Liver (tissue), 9 donors: ENCODE measurements around the gene PELI2. TPM values are rescaled to one million over a fixed set of nuclear protein-coding genes. Genes with fewer than 3 reads are reported as not detected.

ENCODE experiments used
- DNase-seq: peaks from one replicate; pipeline ENCODE4 v3.0.0-alpha.2; 2017; ENCODE audit warnings: low spot score
- H3K27ac ChIP-seq, 2 donors: one replicate each; pipeline ENCODE4 v1.7.0; 2013; ENCODE audit warnings: inconsistent platforms in 2 of 2, low read length in 2 of 2, control low read depth in 1 of 2, low read depth in 1 of 2, mild to moderate bottlenecking in 1 of 2
- H3K27me3 ChIP-seq, 4 donors: one replicate each; pipeline versions ENCODE4 v1.6.1 to v1.7.0; 2013; ENCODE audit warnings: low read length in 3 of 4, inconsistent platforms in 1 of 4, mild to moderate bottlenecking in 1 of 4, moderate library complexity in 1 of 4; ENCODE audit not compliant: control insufficient read depth in 4 of 4, insufficient read depth in 4 of 4
- H3K36me3 ChIP-seq, 4 donors: one replicate each; pipeline versions ENCODE4 v1.6.1 to v1.7.0; 2013; ENCODE audit warnings: low read length in 3 of 4, mild to moderate bottlenecking in 3 of 4, low read depth in 1 of 4, moderate library complexity in 1 of 4; ENCODE audit not compliant: control insufficient read depth in 4 of 4, insufficient read depth in 3 of 4
- H3K4me1 ChIP-seq, 4 donors: one replicate each; pipeline versions ENCODE4 v1.6.1 to v1.7.0; 2013; ENCODE audit warnings: low read length in 3 of 4, mild to moderate bottlenecking in 3 of 4, moderate library complexity in 1 of 4; ENCODE audit not compliant: control insufficient read depth in 4 of 4, insufficient read depth in 4 of 4
- H3K4me3 ChIP-seq, 3 donors: one replicate each; pipeline versions ENCODE4 v1.6.1 to v1.7.0; 2013; ENCODE audit warnings: low read length in 3 of 3, control low read depth in 1 of 3, low read depth in 1 of 3, mild to moderate bottlenecking in 1 of 3
- H3K9ac ChIP-seq, 2 donors: one replicate each; pipeline ENCODE4 v1.7.0; 2013; ENCODE audit warnings: low read length in 2 of 2, mild to moderate bottlenecking in 2 of 2, moderate library complexity in 2 of 2, control low read depth in 1 of 2, low read depth in 1 of 2
- H3K9me3 ChIP-seq, 4 donors: one replicate each; pipeline versions ENCODE4 v1.6.1 to v1.7.0; 2013; ENCODE audit warnings: low read length in 3 of 4; ENCODE audit not compliant: control insufficient read depth in 4 of 4
- CTCF ChIP-seq: fragments of 150-350 bp; IDR thresholded peaks from 2 replicates; pipeline ENCODE4 v1.5.1; 2017; ENCODE audit warnings: improper control_type of control experiment, low read depth, low read length; ENCODE audit not compliant: missing input control
- EGR1 ChIP-seq, 2 donors: IDR thresholded peaks; 2 replicates each; pipeline ENCODE4 v1.6.1; 2016 to 2018; ENCODE audit warnings: antibody characterized with exemption in 2 of 2, low read depth in 2 of 2
- FOXA1 ChIP-seq: IDR thresholded peaks from 2 replicates; pipeline ENCODE4 v1.6.1; 2016; ENCODE audit warnings: antibody characterized with exemption
- FOXA2 ChIP-seq: IDR thresholded peaks from 2 replicates; pipeline ENCODE4 v1.6.1; 2016; ENCODE audit warnings: antibody characterized with exemption
- GABPA ChIP-seq, 2 donors: IDR thresholded peaks in 1 of 2; conservative IDR thresholded peaks in 1 of 2; 2 replicates each; pipeline ENCODE4 v1.6.1; 2016; ENCODE audit warnings: antibody characterized with exemption in 2 of 2, mild to moderate bottlenecking in 1 of 2, moderate library complexity in 1 of 2
- HNF4A ChIP-seq, 2 donors: conservative IDR thresholded peaks; 2 replicates each; pipeline ENCODE4 v1.6.1; 2016; ENCODE audit warnings: antibody characterized with exemption in 2 of 2, mild to moderate bottlenecking in 2 of 2
- HNF4G ChIP-seq: IDR thresholded peaks from 2 replicates; pipeline ENCODE4 v1.6.1; 2016; ENCODE audit warnings: antibody characterized with exemption
- JUND ChIP-seq, 2 donors: IDR thresholded peaks; 2 replicates each; pipeline ENCODE4 v1.6.1; 2016; ENCODE audit warnings: antibody characterized with exemption in 2 of 2
- MAX ChIP-seq: IDR thresholded peaks from 2 replicates; pipeline ENCODE4 v1.6.1; 2016; ENCODE audit warnings: antibody characterized with exemption
- NR2F2 ChIP-seq: IDR thresholded peaks from 2 replicates; pipeline ENCODE4 v1.6.1; 2016; ENCODE audit warnings: antibody characterized with exemption
- RAD21 ChIP-seq, 2 donors: IDR thresholded peaks; 2 replicates each; pipeline ENCODE4 v1.6.1; 2016; ENCODE audit warnings: antibody characterized with exemption in 2 of 2, mild to moderate bottlenecking in 2 of 2
- REST ChIP-seq: IDR thresholded peaks from 2 replicates; pipeline ENCODE4 v1.6.1; 2016; ENCODE audit warnings: antibody characterized with exemption, mild to moderate bottlenecking
- RXRA ChIP-seq, 2 donors: IDR thresholded peaks; 2 replicates each; pipeline ENCODE4 v1.6.1; 2017 to 2018; ENCODE audit warnings: antibody characterized with exemption in 2 of 2, mild to moderate bottlenecking in 1 of 2
- SP1 ChIP-seq: IDR thresholded peaks from 2 replicates; pipeline ENCODE4 v1.6.1; 2018; ENCODE audit warnings: antibody characterized with exemption, mild to moderate bottlenecking
- TAF1 ChIP-seq: conservative IDR thresholded peaks from 2 replicates; pipeline ENCODE4 v1.6.1; 2016; ENCODE audit warnings: antibody characterized with exemption, mild to moderate bottlenecking
- YY1 ChIP-seq: IDR thresholded peaks from 2 replicates; pipeline ENCODE4 v1.6.1; 2016; ENCODE audit warnings: antibody characterized with exemption, mild to moderate bottlenecking
- WGBS: extraction: QIAGEN DNeasy Blood & Tissue Kit; methylation state at CpG from one replicate; pipeline ENCODE4 v1.1.7; 2013; 5-methylcytosine and 5-hydroxymethylcytosine counted together
- polyA plus RNA-seq, 2 donors: library from polyadenylated mRNA; stranded (reverse) in 1 of 2; unstranded in 1 of 2; fragments of 200-250 nt in 1 of 2; fragments of >200 nt in 1 of 2; fragmentation: Nextera tagmentation in 1 of 2; extraction: Ambion mirVana in 1 of 2; gene quantifications; one replicate each; pipeline versions ENCODE4 v1.2.1 to v1.2.3, GENCODE V29; 2013 to 2015
- total RNA-seq, 2 donors: library from RNA; depleted of rRNA; stranded (reverse); fragments of >200 nt; gene quantifications; one replicate each; pipeline ENCODE4 v1.2.3, GENCODE V29; 2014
- TF ChIP-seq, protein P1 (sequence below): IDR thresholded peaks from 2 replicates; pipeline ENCODE4 v1.6.1; 2016; ENCODE audit warnings: antibody characterized with exemption
- TF ChIP-seq, protein P2 (sequence below): IDR thresholded peaks from 2 replicates; pipeline ENCODE4 v1.6.1; 2016; ENCODE audit warnings: antibody characterized with exemption
- donor health status: healthy.
- donor health status: healthy.
- donor health status: healthy.
- donor health status: healthy.
- donor health status: healthy.

PELI2 gene
- total and polyA plus RNA-seq, 4 donors = 0.68 to 2.9 (median 1.2) TPM

GRCh38 chr14:56217380-56218045, 99.3 kb downstream of the PELI2 start:
- DNase-seq = no peak
- TF ChIP-seq MAX = no peak
- Histone ChIP-seq H3K36me3 (no peaks in the 10 kb centered on the region), H3K4me3 (no peak overlapping the region), H3K9me3 (no peaks in the 10 kb centered on the region), H3K27me3 (no peaks in the 10 kb centered on the region), H3K4me1 (no peaks in the 10 kb centered on the region), H3K27ac (no peak overlapping the region), H3K9ac (no peak overlapping the region)
- WGBS = 71% methylated on average over 7 of the region's 7 CpGs

- no peak overlapping the region for H3K27ac ChIP-seq
- no peaks in the 10 kb centered on the region for H3K36me3 ChIP-seq
- 66% methylated on average over 7 of the region's 7 CpGs for WGBS
- no peaks in the 10 kb centered on the region for H3K4me1 ChIP-seq
- H3K9me3 ChIP-seq = no peaks in the 10 kb centered on the region
- TF ChIP-seq HNF4G = no peak
- TF ChIP-seq JUND (IDR thresholded peaks at IDR 0.05) = no peak
- no peak for TF ChIP-seq MAX
- TF ChIP-seq REST = no peak
- no peak for TF ChIP-seq EGR1 (IDR thresholded peaks at IDR 0.05; ENCODE audit: low read depth in 2 of 2)
- TF ChIP-seq RXRA (IDR thresholded peaks at IDR 0.05) = no peak
- TF ChIP-seq FOXA2 = no peak
- TF ChIP-seq TAF1 = no peak
- TF ChIP-seq YY1 = no peak
- TF ChIP-seq CTCF = no peak
- no peak for TF ChIP-seq RAD21 (IDR thresholded peaks at IDR 0.05)
- TF ChIP-seq GABPA (IDR thresholded peaks at IDR 0.05 in 1 of 2, conservative IDR thresholded peaks at IDR 0.05 in 1 of 2) = no peak
- no peak for TF ChIP-seq NR2F2
- TF ChIP-seq FOXA1 = no peak
- TF ChIP-seq SP1 = no peak
- TF ChIP-seq, protein P1, sequence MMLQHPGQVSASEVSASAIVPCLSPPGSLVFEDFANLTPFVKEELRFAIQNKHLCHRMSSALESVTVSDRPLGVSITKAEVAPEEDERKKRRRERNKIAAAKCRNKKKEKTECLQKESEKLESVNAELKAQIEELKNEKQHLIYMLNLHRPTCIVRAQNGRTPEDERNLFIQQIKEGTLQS = no peak
- TF ChIP-seq, protein P2, sequence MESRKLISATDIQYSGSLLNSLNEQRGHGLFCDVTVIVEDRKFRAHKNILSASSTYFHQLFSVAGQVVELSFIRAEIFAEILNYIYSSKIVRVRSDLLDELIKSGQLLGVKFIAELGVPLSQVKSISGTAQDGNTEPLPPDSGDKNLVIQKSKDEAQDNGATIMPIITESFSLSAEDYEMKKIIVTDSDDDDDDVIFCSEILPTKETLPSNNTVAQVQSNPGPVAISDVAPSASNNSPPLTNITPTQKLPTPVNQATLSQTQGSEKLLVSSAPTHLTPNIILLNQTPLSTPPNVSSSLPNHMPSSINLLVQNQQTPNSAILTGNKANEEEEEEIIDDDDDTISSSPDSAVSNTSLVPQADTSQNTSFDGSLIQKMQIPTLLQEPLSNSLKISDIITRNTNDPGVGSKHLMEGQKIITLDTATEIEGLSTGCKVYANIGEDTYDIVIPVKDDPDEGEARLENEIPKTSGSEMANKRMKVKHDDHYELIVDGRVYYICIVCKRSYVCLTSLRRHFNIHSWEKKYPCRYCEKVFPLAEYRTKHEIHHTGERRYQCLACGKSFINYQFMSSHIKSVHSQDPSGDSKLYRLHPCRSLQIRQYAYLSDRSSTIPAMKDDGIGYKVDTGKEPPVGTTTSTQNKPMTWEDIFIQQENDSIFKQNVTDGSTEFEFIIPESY = no peak
- no peak for TF ChIP-seq HNF4A (conservative IDR thresholded peaks at IDR 0.05)
- H3K9ac ChIP-seq = no peak overlapping the region
- H3K4me3 ChIP-seq = no peak overlapping the region
- no peaks in the 10 kb centered on the region for H3K27me3 ChIP-seq
- DNase-seq = no peak
Observed at GRCh38 chr14:56219666-56220413, 101.6 kb downstream of the PELI2 start.
